NB4 (cell line): ENCODE measurements around the gene GATD1.

Experiments
- CTCF ChIP-seq: IDR thresholded peaks from one replicate; pipeline ENCODE4 v1.5.1; 2012; ENCODE audit warnings: low read depth, low read length
- POLR2A ChIP-seq: IDR thresholded peaks from 2 replicates; pipeline ENCODE4 v1.6.1; 2011; ENCODE audit warnings: mild to moderate bottlenecking; ENCODE audit not compliant: insufficient read length; ENCODE audit errors: extremely low read depth

GRCh38 chr11:803467-803742 lies 26.1 kb upstream of the GATD1 start:
- TF ChIP-seq CTCF (no peak), POLR2A (no peak)
